ENCODE data around the gene MAPKAP1.

MAPKAP1 gene

DNA sequence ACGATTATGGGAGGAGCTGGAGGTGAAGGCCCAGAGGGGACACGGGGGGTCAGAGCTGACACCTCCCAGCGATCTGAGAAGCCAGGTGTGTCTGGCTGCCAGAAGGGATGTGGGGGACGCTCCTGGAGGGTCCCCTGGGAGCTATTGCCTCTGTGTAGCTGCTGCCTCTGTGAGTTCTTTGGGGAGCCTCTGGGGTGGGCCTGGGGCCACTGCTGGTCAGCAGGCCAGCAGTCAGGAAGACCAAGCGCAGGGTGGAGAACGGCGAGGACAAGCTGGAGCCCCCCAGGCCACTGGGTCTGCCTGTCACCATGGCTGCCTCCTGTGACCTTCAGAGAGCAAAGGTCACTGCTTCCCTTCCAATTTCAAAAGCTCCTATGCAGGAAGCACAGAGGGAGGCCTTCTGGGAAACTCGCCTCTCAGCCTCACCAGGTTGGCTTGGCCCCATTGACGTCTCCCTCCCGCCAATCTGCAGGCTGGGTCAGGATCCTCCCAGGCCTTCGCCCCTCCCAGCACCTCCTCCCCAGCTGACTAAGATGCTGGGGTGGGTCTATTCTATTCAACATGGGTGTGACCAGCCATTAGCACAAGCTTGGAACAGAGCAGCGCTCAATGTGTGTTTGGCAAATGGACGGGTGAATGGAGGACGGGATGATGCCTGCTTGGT lies 319.0 kb downstream of the MAPKAP1 start:
- no peak for DNase-seq
- Mint-ChIP-seq H3K27ac (no peak overlapping the region), H3K4me3 (no peak overlapping the region), H3K9me3 (no peaks in the 10 kb centered on the region), H3K27me3 (peaks cover 13 to 26% of the 10 kb centered on the region in 2 donors), H3K4me1 (ENCODE audit: low read depth in 2 of 2) (no peaks in the 10 kb centered on the region), H3K36me3 (ENCODE audit: insufficient read depth) (no peaks in the 10 kb centered on the region)
- no peak for ATAC-seq (replicated peaks)

Measured in effector memory CD8-positive, alpha-beta T cell (primary cell).